ENCODE results near the gene MEF2D. TPM values are rescaled to one million over a fixed set of nuclear protein-coding genes. Genes with fewer than 3 reads are reported as not detected.

MEF2D gene
- total RNA-seq, 3 donors from 2014 or later = 56.8 to 103 (median 61.9) TPM

- Histone ChIP-seq H3K36me3 (ENCODE audit: low read depth) (no peaks in the 10 kb centered on the region), H3K9me3 (no peaks in the 10 kb centered on the region), H3K4me1 (ENCODE audit: low read depth) (peaks cover 10% of the 10 kb centered on the region), H3K4me3 (no peak overlapping the region)
- no peak for DNase-seq
- intact Hi-C loops (cut with DNase I, micrococcal nuclease) = no loop called here
- TF ChIP-seq, protein P1, sequence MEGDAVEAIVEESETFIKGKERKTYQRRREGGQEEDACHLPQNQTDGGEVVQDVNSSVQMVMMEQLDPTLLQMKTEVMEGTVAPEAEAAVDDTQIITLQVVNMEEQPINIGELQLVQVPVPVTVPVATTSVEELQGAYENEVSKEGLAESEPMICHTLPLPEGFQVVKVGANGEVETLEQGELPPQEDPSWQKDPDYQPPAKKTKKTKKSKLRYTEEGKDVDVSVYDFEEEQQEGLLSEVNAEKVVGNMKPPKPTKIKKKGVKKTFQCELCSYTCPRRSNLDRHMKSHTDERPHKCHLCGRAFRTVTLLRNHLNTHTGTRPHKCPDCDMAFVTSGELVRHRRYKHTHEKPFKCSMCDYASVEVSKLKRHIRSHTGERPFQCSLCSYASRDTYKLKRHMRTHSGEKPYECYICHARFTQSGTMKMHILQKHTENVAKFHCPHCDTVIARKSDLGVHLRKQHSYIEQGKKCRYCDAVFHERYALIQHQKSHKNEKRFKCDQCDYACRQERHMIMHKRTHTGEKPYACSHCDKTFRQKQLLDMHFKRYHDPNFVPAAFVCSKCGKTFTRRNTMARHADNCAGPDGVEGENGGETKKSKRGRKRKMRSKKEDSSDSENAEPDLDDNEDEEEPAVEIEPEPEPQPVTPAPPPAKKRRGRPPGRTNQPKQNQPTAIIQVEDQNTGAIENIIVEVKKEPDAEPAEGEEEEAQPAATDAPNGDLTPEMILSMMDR (IDR thresholded peaks at IDR 0.05) = no peak
- ATAC-seq = no peak
These were observed 59.7 kb downstream of the MEF2D start for GRCh38 chr1:156440654-156441437.

- TF ChIP-seq, protein P1 (IDR thresholded peaks at IDR 0.05) = no peak
- ATAC-seq (no peak), DNase-seq (no peak)
- intact Hi-C loops (cut with DNase I, micrococcal nuclease) = no loop called here
- Histone ChIP-seq H3K36me3 (ENCODE audit: low read depth) (no peaks in the 10 kb centered on the region), H3K4me3 (no peak overlapping the region), H3K4me1 (ENCODE audit: low read depth) (peaks cover 16% of the 10 kb centered on the region), H3K9me3 (no peaks in the 10 kb centered on the region)
These were observed 60.8 kb downstream of the MEF2D start for GRCh38 chr1:156439777-156440183.

- Histone ChIP-seq H3K36me3 (ENCODE audit: low read depth) (no peaks in the 10 kb centered on the region), H3K9me3 (no peaks in the 10 kb centered on the region), H3K4me3 (no peak overlapping the region), H3K4me1 (ENCODE audit: low read depth) (peaks cover 16% of the 10 kb centered on the region)
- TF ChIP-seq, protein P1 (IDR thresholded peaks at IDR 0.05) = no peak
- DNase-seq = no peak
- intact Hi-C loops (cut with DNase I, micrococcal nuclease) = no loop called here
- ATAC-seq = no peak
These were observed 61.4 kb downstream of the MEF2D start for GRCh38 chr1:156439036-156439776.

DNA sequence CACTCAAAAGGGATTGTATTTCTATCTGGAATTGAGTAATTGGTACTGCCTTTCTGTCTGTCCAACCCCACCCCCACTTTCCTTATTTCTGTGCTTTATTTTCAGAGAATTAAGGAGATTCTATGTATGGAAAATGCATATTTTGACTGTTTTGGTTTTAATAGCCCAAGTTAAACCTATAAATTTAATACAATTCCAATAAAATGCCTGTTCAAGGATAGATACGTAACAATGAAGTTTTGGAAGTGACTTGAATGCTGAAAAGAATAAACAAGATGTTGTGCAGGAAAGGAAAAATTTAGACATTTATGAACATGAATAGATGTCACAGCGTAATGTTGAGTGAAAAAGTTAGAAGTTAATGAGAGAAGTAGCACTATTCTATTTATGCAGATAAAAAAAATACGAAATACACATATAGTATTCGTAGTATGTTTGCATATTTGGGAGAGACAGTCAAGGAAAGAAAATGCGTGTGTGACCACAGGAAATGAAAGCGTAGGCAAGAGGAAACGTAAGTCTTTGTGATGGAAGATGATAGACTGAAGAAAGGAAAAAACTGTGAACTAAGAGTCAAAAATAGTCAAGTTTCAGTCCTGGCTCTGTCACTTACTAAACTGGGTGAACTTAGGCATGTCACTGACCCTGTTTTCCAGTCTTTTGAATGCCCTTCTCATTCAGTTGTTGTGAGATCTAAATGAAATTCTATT, 62.1 kb downstream of the MEF2D start:
- TF ChIP-seq, protein P1 (IDR thresholded peaks at IDR 0.05) = no peak
- Histone ChIP-seq H3K9me3 (no peaks in the 10 kb centered on the region), H3K4me1 (ENCODE audit: low read depth) (peaks cover 16% of the 10 kb centered on the region), H3K36me3 (ENCODE audit: low read depth) (no peaks in the 10 kb centered on the region), H3K4me3 (no peak overlapping the region)
- ATAC-seq = no peak
- intact Hi-C loops (cut with DNase I, micrococcal nuclease) = no loop called here
- no peak for DNase-seq

DNA sequence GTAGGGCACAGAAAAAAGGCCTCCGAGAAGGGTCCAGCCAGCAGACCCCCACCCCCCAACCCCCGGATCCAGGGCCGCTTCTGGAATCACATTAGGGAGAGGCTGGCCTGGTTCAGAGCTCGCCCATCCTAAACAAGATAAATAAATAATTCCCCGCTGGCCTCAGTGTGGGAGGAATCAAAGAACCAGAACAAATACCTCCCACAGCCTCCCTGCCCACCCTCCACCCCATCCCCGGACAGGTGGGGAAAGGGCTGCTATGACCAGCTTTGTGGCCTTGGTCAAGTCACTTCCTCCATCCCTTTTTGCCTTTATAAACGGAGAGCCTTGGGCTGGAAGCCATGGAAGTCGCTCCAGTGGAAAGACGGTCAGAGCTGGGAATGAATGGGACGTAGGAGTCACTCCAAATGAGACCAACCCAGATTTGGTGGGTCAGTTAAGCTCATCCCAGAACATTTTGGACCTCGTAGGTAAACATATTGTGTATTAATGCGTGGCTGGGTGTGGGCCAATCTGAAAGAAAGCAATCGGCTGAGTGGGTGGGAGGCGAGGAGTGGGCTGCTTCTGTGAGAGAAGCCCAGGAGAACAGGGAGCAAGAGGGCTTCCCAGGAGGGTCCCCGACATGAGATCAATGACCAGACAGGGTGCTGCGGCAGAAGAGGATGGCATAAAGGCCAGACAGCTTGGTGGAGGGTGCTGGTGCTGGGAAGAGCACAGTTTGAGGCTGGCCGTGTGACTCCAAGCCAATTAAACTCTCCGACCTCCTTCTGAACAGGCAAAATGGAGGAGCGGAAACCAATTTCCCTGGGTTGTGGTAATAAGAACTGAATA, 63.3 kb downstream of the MEF2D start:
- DNase-seq = no peak
- Histone ChIP-seq H3K4me3 (no peak overlapping the region), H3K4me1 (ENCODE audit: low read depth) (peaks cover 16% of the 10 kb centered on the region), H3K36me3 (ENCODE audit: low read depth) (no peaks in the 10 kb centered on the region), H3K9me3 (no peaks in the 10 kb centered on the region)
- ATAC-seq = no peak
- TF ChIP-seq, protein P1 (IDR thresholded peaks at IDR 0.05) = no peak
- intact Hi-C loops (cut with DNase I, micrococcal nuclease) = no loop called here
